K562 (cell line): ENCODE measurements around the gene ARID4B. TPM values are rescaled to one million over a fixed set of nuclear protein-coding genes. Genes with fewer than 3 reads are reported as not detected.

Experiments
- ATF1 ChIP-seq, 2 experiments: fragments of 450-650 bp in 1 of 2; IDR thresholded peaks; 2 replicates each; pipeline ENCODE4 v1.6.1; 2016; ENCODE audit warnings: missing compliant biosample characterization in 1 of 2, missing genetic modification characterization in 1 of 2
- DMBX1 ChIP-seq: fragments of 250-450 bp; sonication (Bioruptor Pico); IDR thresholded peaks from 2 replicates; pipeline ENCODE4 v1.8.0; 2022; ENCODE audit warnings: inconsistent platforms, mild to moderate bottlenecking, moderate library complexity, borderline replicate concordance
- ETV1 ChIP-seq: fragments of 450-650 bp; conservative IDR thresholded peaks from 2 replicates; pipeline ENCODE4 v1.6.1; 2016; ENCODE audit warnings: missing genetic modification characterization, control low read depth, low read depth, missing compliant biosample characterization
- IFI16 ChIP-seq: fragments of 250-450 bp; sonication (Bioruptor Pico); IDR thresholded peaks from 2 replicates; pipeline ENCODE4 v2.1.2; 2022; ENCODE audit warnings: mild to moderate bottlenecking, inconsistent platforms
- MECOM ChIP-seq: fragments of 250-450 bp; sonication (Bioruptor Pico); IDR thresholded peaks from 2 replicates; pipeline ENCODE4 v1.8.0; 2022; ENCODE audit warnings: inconsistent platforms
- MEIS2 ChIP-seq: fragments of 450-650 bp; IDR thresholded peaks from 2 replicates; pipeline ENCODE4 v1.6.1; 2014; ENCODE audit warnings: mild to moderate bottlenecking; ENCODE audit not compliant: partially characterized antibody
- MTA3 ChIP-seq: fragments of 450-650 bp; formaldehyde crosslinking; IDR thresholded peaks from 2 replicates; pipeline ENCODE4 v1.6.1; 2017; ENCODE audit warnings: mild to moderate bottlenecking, borderline replicate concordance
- RBM14 ChIP-seq: fragments of 200-400 bp; formaldehyde crosslinking; IDR thresholded peaks from 2 replicates; pipeline ENCODE4 v1.6.1; 2018; ENCODE audit warnings: low read depth, mild to moderate bottlenecking, low read length, moderate library complexity, borderline replicate concordance; ENCODE audit not compliant: insufficient read depth
- SMAD4 ChIP-seq: fragments of 250-450 bp; sonication (Bioruptor Pico); conservative IDR thresholded peaks from 2 replicates; pipeline ENCODE4 v1.8.0; 2021; ENCODE audit warnings: inconsistent platforms, mild to moderate bottlenecking, moderate library complexity
- TAF15 ChIP-seq: fragments of 200-400 bp; formaldehyde crosslinking; IDR thresholded peaks from 2 replicates; pipeline ENCODE4 v1.6.1; 2017; ENCODE audit warnings: mild to moderate bottlenecking, low read depth, low read length, moderate library complexity
- TSC22D4 ChIP-seq: fragments of 450-650 bp; IDR thresholded peaks from 2 replicates; pipeline ENCODE4 v1.6.1; 2016; ENCODE audit warnings: missing genetic modification characterization, missing biosample characterization, control low read depth
- ZNF707 ChIP-seq: fragments of 250-450 bp; sonication (Bioruptor Pico); conservative IDR thresholded peaks from 2 replicates; pipeline ENCODE4 v1.8.0; 2022; ENCODE audit warnings: inconsistent platforms, mild to moderate bottlenecking, moderate library complexity
- polyA plus RNA-seq, 8 experiments: library from polyadenylated mRNA; depleted of rRNA in 4 of 8; stranded (reverse) in 5 of 8; unstranded in 3 of 8; fragments of >200 nt; fragmentation: Nextera tagmentation in 2 of 8; fragmentation: Illumina TruSeq in 1 of 8; extraction: Ambion mirVana in 2 of 8; extraction: Trizol in 1 of 8; gene quantifications; 2 replicates each; pipeline versions ENCODE4 v1.2.1 to v1.2.3, GENCODE V29; 2011 to 2014; ENCODE audit warnings: inconsistent platforms in 1 of 8, missing spikeins in 1 of 8
- total RNA-seq, 7 experiments: library from RNA; depleted of rRNA in 6 of 7; stranded (reverse); fragments of >200 nt in 6 of 7; fragmentation: Illumina TruSeq in 2 of 7; extraction: Trizol in 2 of 7; gene quantifications; 2 replicates each; pipeline versions ENCODE4 v1.2.1 to v1.2.3, GENCODE V29; 2011 to 2021; ENCODE audit warnings: low replicate concordance in 1 of 7
- TF ChIP-seq, protein P1 (sequence below): fragments of 450-650 bp; IDR thresholded peaks from 2 replicates; pipeline ENCODE4 v1.6.1; 2018; ENCODE audit warnings: mild to moderate bottlenecking, low read depth; ENCODE audit not compliant: partially characterized antibody
- TF ChIP-seq, protein P2 (sequence below): fragments of 200-400 bp; formaldehyde crosslinking; IDR thresholded peaks from 2 replicates; pipeline ENCODE4 v1.6.1; 2017; ENCODE audit warnings: mild to moderate bottlenecking, low read depth, low read length, moderate library complexity
- TF ChIP-seq, protein P3 (sequence below): conservative IDR thresholded peaks from 2 replicates; pipeline ENCODE4 v1.6.1; 2011; ENCODE audit warnings: low read depth, mild to moderate bottlenecking, low read length; ENCODE audit not compliant: control insufficient read depth

ARID4B gene
- total and polyA plus RNA-seq, 9 of the 15 experiments (the other 6 are each of a cell fraction or from before 2014, with no cell fraction given) = 8.4 to 38.9 (median 18.5) TPM

DNA sequence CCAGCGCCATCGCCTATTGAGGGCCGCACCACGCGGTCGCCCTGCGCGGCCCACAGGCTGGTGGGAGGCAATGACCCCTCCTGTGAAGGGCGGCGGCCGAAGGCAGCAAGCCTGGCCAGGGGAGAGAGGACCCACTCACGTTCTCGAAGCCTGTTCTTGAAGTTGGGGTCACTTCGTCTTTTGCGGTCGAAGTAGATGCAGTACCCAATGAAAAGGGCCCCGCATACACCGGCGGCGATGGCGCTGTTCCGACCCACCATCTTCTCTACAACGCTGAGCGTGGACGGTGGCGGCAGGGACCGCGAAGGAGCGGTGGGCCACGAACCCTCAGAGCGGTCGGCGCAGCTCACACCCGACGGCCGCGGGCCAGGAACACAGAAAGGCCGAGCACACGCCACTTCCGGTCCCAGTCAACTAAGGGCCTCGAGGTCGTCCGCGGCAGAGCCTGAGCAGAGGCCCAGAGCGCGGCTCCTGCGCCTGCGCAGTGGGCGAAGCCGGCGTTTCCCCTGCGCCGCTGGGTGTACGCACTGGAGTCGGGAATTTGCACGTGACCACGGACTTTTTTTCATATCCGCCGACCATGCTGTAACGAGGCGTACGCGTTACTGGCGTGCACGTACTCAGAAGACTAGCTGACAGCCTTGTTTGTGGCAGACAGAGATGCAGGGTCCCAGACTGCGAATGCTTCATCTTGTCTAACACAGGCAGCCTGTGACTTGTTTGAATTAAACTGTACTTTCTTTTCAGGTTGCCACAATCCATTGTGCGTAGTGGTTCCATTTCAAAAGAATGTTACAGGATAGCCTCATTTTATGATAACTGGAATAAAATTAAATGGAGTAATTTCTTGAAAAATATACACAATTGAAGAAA, 199.3 kb downstream of the ARID4B start, which contains the start of gene TOMM20 (continued):
- TF ChIP-seq SMAD4 (CRISPR knock-in tag) (peak; percentile 58; the same call in 1 of the 2 replicates), ATF1 (CRISPR knock-in tag; IDR thresholded peaks at IDR 0.05) (no peak), ATF1 (tag; IDR thresholded peaks at IDR 0.05) (peak; percentile 90), MTA3 (peak; percentile 84; the same call in 1 of the 2 replicates), MEIS2 (peak; percentile 97), IFI16 (CRISPR knock-in tag) (no peak), ZNF707 (CRISPR knock-in tag) (no peak), ETV1 (tag) (peak; percentile 93), RBM14 (0 out of 2 replicates have a peak, but pooled peaks have one; percentile 53), DMBX1 (CRISPR knock-in tag) (peak; percentile 80), TSC22D4 (tag) (no peak), MECOM (CRISPR knock-in tag) (peak; percentile 68), TAF15 (no peak)
- TF ChIP-seq, protein P1, sequence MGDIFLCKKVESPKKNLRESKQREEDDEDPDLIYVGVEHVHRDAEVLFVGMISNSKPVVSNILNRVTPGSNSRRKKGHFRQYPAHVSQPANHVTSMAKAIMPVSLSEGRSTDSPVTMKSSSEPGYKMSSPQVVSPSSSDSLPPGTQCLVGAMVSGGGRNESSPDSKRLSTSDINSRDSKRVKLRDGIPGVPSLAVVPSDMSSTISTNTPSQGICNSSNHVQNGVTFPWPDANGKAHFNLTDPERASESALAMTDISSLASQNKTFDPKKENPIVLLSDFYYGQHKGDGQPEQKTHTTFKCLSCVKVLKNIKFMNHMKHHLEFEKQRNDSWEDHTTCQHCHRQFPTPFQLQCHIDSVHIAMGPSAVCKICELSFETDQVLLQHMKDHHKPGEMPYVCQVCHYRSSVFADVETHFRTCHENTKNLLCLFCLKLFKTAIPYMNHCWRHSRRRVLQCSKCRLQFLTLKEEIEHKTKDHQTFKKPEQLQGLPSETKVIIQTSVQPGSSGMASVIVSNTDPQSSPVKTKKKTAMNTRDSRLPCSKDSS = no peak
- TF ChIP-seq, protein P2, sequence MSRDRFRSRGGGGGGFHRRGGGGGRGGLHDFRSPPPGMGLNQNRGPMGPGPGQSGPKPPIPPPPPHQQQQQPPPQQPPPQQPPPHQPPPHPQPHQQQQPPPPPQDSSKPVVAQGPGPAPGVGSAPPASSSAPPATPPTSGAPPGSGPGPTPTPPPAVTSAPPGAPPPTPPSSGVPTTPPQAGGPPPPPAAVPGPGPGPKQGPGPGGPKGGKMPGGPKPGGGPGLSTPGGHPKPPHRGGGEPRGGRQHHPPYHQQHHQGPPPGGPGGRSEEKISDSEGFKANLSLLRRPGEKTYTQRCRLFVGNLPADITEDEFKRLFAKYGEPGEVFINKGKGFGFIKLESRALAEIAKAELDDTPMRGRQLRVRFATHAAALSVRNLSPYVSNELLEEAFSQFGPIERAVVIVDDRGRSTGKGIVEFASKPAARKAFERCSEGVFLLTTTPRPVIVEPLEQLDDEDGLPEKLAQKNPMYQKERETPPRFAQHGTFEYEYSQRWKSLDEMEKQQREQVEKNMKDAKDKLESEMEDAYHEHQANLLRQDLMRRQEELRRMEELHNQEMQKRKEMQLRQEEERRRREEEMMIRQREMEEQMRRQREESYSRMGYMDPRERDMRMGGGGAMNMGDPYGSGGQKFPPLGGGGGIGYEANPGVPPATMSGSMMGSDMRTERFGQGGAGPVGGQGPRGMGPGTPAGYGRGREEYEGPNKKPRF = no peak
- TF ChIP-seq, protein P3, sequence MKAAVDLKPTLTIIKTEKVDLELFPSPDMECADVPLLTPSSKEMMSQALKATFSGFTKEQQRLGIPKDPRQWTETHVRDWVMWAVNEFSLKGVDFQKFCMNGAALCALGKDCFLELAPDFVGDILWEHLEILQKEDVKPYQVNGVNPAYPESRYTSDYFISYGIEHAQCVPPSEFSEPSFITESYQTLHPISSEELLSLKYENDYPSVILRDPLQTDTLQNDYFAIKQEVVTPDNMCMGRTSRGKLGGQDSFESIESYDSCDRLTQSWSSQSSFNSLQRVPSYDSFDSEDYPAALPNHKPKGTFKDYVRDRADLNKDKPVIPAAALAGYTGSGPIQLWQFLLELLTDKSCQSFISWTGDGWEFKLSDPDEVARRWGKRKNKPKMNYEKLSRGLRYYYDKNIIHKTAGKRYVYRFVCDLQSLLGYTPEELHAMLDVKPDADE = peak; percentile 92
